Tibial nerve (tissue), 3 donors: ENCODE results near the gene C14orf93.

Experiments
- CTCF ChIP-seq, 5 experiments: fragments of 200-600 bp in 3 of 5; fragments of 450-650 bp in 2 of 5; sonication (generic) in 3 of 5; IDR thresholded peaks; one replicate each; pipeline ENCODE4 v1.5.1; 2016 to 2019; ENCODE audit warnings: antibody characterized with exemption in 5 of 5, mild to moderate bottlenecking in 3 of 5, moderate library complexity in 2 of 5
- POLR2A ChIP-seq, 2 donors: fragments of 450-650 bp; IDR thresholded peaks; one replicate each; pipeline ENCODE4 v1.6.1; 2017; ENCODE audit warnings: antibody characterized with exemption in 2 of 2, mild to moderate bottlenecking in 2 of 2, moderate library complexity in 2 of 2

- TF ChIP-seq CTCF (IDR thresholded peaks at IDR 0.05) = peak in 1 of 5 experiments; percentile 11
- peak in 1 of 2 donors; percentile 45 for TF ChIP-seq POLR2A (IDR thresholded peaks at IDR 0.05)
These were observed 27.3 kb downstream of the C14orf93 start, which contains the start of gene AJUBA for GRCh38 chr14:22982477-22983245.
